Stimulated activated CD4-positive, alpha-beta T cell treated with anti-CD3 and anti-CD28 coated beads, Interleukin-15, amount 100 ng/mL, for 1 hour (primary cell): Measurements from ENCODE around the gene RPS24.

Experiments used
- DNase-seq, 2 donors: peaks; one replicate each; pipeline ENCODE4 v3.0.0-alpha.2; 2020; ENCODE audit warnings: low read depth in 1 of 2, low spot score in 1 of 2

Gene RPS24

GRCh38 chr10:78025685-78026364 lies 7.8 kb upstream of the RPS24 start:
- no peak for DNase-seq

- no peak for DNase-seq
Observed at GRCh38 chr10:78028438-78029268, 5.0 kb upstream of the RPS24 start.

- peak; percentile 78 to 83 for DNase-seq
Observed at GRCh38 chr10:78029269-78030226, 4.1 kb upstream of the RPS24 start, which contains the start of gene POLR3A. Gene POLR3A, minus strand, starts transcription at chr10:78029515. Its CDS starts 108 bp downstream, at chr10:78029407.

GRCh38 chr10:78033387-78033636 lies 351 bp upstream of the RPS24 start:
- DNase-seq, result no peak

- no peak for DNase-seq
Observed at GRCh38 chr10:78035025-78035424, 1.4 kb downstream of the RPS24 start.

- no peak for DNase-seq
Observed at GRCh38 chr10:78035437-78035836, 1.8 kb downstream of the RPS24 start.

GRCh38 chr10:78035933-78036583 lies 2.4 kb downstream of the RPS24 start:
- no peak for DNase-seq

- DNase-seq, result no peak
Observed at GRCh38 chr10:78038105-78038504, 4.4 kb downstream of the RPS24 start.

- no peak for DNase-seq
Observed at GRCh38 chr10:78038791-78039547, 5.3 kb downstream of the RPS24 start.

- no peak for DNase-seq
Observed at GRCh38 chr10:78039743-78040142, 6.1 kb downstream of the RPS24 start.

GRCh38 chr10:78041170-78042057 lies 7.8 kb downstream of the RPS24 start:
- DNase-seq, result no peak

- no peak for DNase-seq
Observed at GRCh38 chr10:78042058-78042751, 8.5 kb downstream of the RPS24 start.

GRCh38 chr10:78042752-78043104 lies 9.1 kb downstream of the RPS24 start:
- no peak for DNase-seq

- no peak for DNase-seq
Observed at GRCh38 chr10:78044179-78044578, 10.5 kb downstream of the RPS24 start.

- no peak for DNase-seq
Observed at GRCh38 chr10:78044699-78045098, 11.0 kb downstream of the RPS24 start.

GRCh38 chr10:78045237-78045636 lies 11.6 kb downstream of the RPS24 start:
- no peak for DNase-seq

GRCh38 chr10:78045856-78046255 lies 12.2 kb downstream of the RPS24 start:
- no peak for DNase-seq

GRCh38 chr10:78046711-78047269 lies 13.1 kb downstream of the RPS24 start:
- DNase-seq, result no peak
